HG03139 (cell line): ENCODE results near the gene SOHLH2.

Source experiments
- ATAC-seq: cut with Tn5 transposase; IDR thresholded peaks from one replicate; pipeline ENCODE4 v1.9.1; 2021; ENCODE audit not compliant: unreplicated experiment

SOHLH2 gene

DNA sequence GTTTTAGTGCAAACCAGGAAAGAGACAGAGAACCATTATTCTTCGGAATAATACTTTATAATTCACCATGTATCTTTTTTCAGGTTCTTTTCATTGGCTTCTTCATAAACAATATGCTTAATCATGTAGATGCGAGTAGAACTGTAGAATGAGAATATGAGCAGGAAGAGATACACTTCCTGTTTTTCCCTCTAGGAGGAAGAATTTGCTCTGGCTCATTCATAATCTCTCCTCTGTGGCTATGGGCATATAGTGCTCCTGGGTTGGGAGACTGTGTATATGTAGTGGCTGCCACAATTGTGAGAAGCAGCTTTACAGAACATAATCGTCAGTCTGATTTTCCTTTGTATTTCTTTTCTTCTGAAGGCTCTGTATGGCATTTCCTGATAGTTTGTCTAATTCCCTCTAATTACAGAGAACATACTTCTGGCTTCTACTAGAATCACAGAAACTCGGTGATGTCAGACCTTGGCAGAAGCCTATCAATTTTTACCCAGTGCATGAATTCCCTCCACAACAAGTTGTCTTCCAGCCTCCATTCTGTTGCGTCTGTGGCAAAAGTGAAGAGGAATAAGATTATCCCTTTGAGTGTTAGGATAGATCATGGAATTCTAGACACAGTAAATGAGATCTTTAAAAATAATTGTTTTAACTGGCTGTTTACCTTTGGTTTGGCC, 80.3 kb downstream of the SOHLH2 start:
- ATAC-seq = no peak

DNA sequence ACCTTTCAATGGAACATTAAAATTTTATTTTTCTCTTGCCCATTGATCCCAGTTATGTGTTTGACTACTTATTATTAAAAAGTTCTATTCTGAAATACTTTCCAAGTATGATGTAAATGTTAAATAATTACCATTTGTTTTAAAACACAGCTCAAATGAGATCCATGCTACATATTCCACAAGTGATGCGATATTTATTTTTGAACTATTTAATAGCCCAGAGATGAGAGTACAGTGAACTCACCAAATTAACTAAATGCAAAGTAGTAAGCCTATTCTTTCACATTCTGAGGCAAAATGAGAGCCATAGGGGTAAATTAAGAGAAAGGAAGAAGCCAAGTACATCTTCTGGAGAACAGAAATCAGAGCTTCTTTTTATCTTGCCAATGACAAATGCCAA, 82.0 kb downstream of the SOHLH2 start:
- ATAC-seq = no peak

DNA sequence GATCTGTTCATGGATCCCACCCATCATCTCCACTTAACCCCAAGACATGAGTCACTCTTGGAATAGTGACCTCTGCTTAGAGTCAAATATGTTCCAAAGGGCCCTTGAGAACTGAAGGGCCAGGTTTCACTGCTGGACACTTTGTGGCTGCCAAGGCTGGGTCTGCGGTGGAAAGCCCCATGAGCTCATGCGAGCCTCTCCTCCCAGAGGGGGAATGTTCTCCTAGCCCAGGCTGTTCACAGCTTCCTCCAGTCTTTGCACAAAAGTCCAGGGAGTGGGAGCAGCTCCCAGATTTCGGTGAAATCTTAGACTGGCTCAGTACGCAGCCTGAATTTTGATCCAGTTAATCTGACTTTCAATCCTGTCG, 82.4 kb downstream of the SOHLH2 start:
- no peak for ATAC-seq

DNA sequence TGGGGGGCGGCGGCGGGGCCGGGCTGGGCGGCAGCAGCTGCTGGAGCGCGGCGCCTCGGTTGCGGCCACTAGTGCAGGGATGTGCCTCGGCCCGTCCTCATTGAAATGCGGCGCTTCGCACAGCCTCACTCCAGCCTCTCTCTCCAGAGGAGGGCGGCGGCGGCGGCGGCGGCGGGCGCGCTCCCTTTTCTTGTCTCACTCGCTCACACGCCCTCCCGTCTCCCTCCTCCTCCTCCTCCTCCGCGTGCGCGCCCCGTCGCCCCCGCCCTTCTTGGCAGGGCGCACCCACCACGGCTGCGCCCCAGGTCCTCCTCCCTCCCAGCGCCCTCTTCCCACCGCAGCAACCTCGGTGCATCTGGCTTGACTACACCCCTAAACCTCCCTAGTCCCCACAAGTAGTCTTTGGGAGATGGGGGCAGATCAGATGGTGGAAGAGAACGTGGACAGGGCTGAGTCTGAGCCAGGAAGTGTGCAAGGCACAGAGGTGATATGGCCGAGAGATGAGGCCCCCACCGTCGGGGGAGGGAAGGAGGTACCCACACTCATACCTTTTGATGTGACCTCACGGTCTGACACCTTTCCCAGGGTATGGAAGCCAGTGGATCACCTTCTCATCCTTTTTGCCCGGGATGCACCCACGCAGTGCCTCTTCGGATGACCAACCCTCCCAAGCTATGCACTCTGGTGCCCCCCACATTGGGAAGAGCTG, 83.0 kb downstream of the SOHLH2 start, which contains the start of gene DCLK1:
Gene DCLK1 (minus strand): TSS at position 161 of the 709 bp plus-strand sequence.
- no peak for ATAC-seq

DNA sequence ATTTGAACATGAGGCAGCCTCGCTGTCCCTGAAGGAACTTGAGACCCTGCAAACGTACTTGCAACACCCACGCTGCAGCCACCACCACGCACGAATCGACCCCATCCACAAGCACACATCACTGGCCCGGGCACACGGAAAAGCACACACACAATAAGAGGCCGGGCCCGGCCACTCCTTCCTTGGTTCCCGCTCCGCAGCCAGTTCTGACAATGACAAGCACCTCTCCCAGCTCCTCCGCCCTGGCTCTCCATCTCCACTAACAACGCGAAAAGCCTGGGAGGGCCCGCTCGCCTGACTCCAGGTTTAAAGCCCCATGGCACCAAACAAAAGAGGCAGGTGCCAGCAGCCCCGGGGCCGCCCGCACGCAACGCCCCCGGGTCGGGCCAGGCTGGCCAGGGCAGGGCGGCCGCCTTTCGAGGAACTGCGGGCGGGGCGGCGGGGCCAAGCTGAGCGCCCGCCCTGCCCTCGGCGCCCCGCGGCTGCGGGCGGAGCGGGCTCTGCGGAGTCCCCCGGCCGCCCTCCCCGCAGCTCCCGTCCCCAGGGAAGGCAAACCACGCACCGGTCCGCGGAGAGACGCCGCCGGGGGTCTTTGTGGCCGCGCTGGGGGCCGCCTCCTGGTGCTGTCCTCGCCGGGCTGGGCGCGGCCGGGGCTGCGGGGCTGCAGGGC, 83.7 kb downstream of the SOHLH2 start:
- no peak for ATAC-seq

DNA sequence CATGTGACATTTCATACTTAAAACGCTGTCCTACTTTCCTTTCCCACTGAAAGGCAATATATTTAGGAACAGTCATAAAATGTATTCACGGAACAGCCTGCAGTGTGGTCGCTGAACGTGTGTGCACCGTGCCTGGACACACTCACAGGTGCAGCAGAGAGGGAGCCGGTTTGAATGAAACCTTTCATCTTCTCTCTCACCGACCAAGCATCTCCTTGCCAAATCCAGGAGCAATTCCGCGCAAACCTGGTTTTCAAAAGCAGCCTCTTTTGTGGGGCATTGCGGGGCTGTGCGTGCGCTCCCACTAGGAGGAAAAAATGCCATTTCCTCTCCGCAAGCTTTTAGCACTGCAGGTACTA, 84.2 kb downstream of the SOHLH2 start:
- ATAC-seq = no peak

GRCh38 chr13:36129539-36129938, 84.8 kb downstream of the SOHLH2 start:
- ATAC-seq = no peak

GRCh38 chr13:36126491-36126890, 87.9 kb downstream of the SOHLH2 start:
- no peak for ATAC-seq

GRCh38 chr13:36125841-36126240, 88.5 kb downstream of the SOHLH2 start:
- ATAC-seq = no peak

DNA sequence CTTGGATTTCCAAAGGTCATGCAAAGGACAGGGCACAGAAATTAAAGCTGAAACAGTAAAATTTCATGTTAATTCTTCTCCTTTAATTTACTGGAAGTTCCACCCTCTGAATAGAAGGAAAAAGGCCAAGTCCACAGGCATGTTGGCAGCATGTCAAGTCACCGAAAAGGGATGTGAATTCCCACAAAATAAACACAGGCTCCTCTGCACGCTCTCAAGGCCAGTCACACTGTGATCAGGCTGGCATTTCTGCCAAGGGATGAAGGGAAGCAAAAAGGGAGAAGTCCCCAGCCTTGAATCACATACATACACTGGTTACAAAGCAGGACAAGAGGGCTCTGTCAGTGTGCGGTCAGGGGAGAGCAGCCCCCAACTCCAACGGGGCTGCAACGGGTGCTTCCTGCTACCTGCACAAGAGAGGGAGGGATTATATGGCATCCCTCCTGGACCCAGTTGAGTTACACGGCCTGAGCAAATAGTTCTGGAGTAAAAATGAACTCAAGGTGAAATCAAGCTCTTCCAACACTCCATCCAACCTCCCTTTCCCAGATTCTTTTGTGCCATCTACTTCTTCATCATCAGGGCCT, 90.0 kb downstream of the SOHLH2 start:
- no peak for ATAC-seq
